Measurements from ENCODE around the gene SRPK2. TPM values are rescaled to one million over a fixed set of nuclear protein-coding genes. Genes with fewer than 3 reads are reported as not detected.

Gene SRPK2
- total RNA-seq, 1 donor from 2014 or later = 54.1 TPM

- Histone ChIP-seq H3K27ac (no peak overlapping the region), H3K9ac (no peak overlapping the region), H3K9me3 (ENCODE audit: low read depth) (no peaks in the 10 kb centered on the region), H3K79me2 (ENCODE audit: low read depth) (peaks cover 95% of the 10 kb centered on the region), H3K27me3 (no peaks in the 10 kb centered on the region), H3K4me3 (no peak overlapping the region), H4K20me1 (ENCODE audit: low read depth) (peaks cover 29% of the 10 kb centered on the region), H3F3A (ENCODE audit: low read depth) (peaks cover 10% of the 10 kb centered on the region), H2AFZ (replicated peaks) (no peak overlapping the region), H3K4me2 (no peak overlapping the region), H3K4me1 (peaks cover 8% of the 10 kb centered on the region), H3K36me3 (no peaks in the 10 kb centered on the region)
- H3K4me1 Mint-ChIP-seq = peaks cover 11% of the 10 kb centered on the region
- TF ChIP-seq EZH2 (IDR thresholded peaks at IDR 0.05) (no peak), EZH2phosphoT487 (IDR thresholded peaks at IDR 0.05) (no peak), CTCF (IDR thresholded peaks at IDR 0.05) (no peak)
- no peaks in the 10 kb centered on the region for H3K27me3 Mint-ChIP-seq (ENCODE audit: insufficient read depth, low read depth)
- H3K4me3 Mint-ChIP-seq = no peak overlapping the region
- peaks cover 9% of the 10 kb centered on the region for H3K9me3 Mint-ChIP-seq
- peaks cover 7% of the 10 kb centered on the region for H3K36me3 Mint-ChIP-seq
- H3K27ac Mint-ChIP-seq = no peak overlapping the region
- no peak for DNase-seq (ENCODE audit: low spot score)
These were observed 72.0 kb downstream of the SRPK2 start for GRCh38 chr7:105316578-105317344.

DNA sequence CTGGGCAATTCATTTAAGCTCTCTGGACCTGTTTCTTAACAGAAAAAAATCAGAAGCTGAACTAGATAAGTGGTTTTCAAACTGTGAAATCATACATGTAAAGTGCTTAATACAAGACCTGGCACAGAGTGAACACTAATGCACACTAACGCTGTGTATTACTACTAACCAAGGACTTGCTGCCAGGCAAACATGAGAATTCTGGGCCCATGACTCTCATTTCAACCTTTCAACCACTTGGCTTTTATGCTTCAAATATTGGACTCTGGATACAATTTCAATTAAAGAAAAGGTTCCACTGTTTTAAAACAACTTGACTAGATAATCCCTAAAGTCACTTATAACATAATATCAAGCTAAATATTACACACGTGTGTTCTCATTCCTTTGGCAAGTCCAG is 73.4 kb downstream of the SRPK2 start:
- TF ChIP-seq EZH2 (IDR thresholded peaks at IDR 0.05) (no peak), EZH2phosphoT487 (IDR thresholded peaks at IDR 0.05) (no peak), CTCF (IDR thresholded peaks at IDR 0.05) (no peak)
- H3K9ac ChIP-seq = no peak overlapping the region
- no peak overlapping the region for H3K27ac ChIP-seq
- Mint-ChIP-seq H3K4me1 (peaks cover 11% of the 10 kb centered on the region), H3K36me3 (no peaks in the 10 kb centered on the region), H3K27me3 (ENCODE audit: insufficient read depth, low read depth) (no peaks in the 10 kb centered on the region), H3K9me3 (no peaks in the 10 kb centered on the region), H3K4me3 (no peak overlapping the region), H3K27ac (no peak overlapping the region)
- no peak overlapping the region for H3K4me3 ChIP-seq
- H3K36me3 ChIP-seq = no peaks in the 10 kb centered on the region
- no peak overlapping the region for H2AFZ ChIP-seq (replicated peaks)
- peaks cover 8% of the 10 kb centered on the region for H3K4me1 ChIP-seq
- DNase-seq (ENCODE audit: low spot score) = no peak
- no peak overlapping the region for H3K4me2 ChIP-seq
- peaks cover 10% of the 10 kb centered on the region for H3F3A ChIP-seq (ENCODE audit: low read depth)
- peaks cover 95% of the 10 kb centered on the region for H3K79me2 ChIP-seq (ENCODE audit: low read depth)
- no peaks in the 10 kb centered on the region for H3K27me3 ChIP-seq
- no peaks in the 10 kb centered on the region for H3K9me3 ChIP-seq (ENCODE audit: low read depth)
- peaks cover 35% of the 10 kb centered on the region for H4K20me1 ChIP-seq (ENCODE audit: low read depth)

- Mint-ChIP-seq H3K27ac (no peak overlapping the region), H3K36me3 (no peaks in the 10 kb centered on the region), H3K4me1 (peaks cover 9% of the 10 kb centered on the region), H3K9me3 (no peaks in the 10 kb centered on the region), H3K4me3 (no peak overlapping the region), H3K27me3 (ENCODE audit: insufficient read depth, low read depth) (no peaks in the 10 kb centered on the region)
- Histone ChIP-seq H3K4me1 (peaks cover 3% of the 10 kb centered on the region), H3K4me2 (no peak overlapping the region), H4K20me1 (ENCODE audit: low read depth) (peaks cover 43% of the 10 kb centered on the region), H3K79me2 (ENCODE audit: low read depth) (peaks cover 87% of the 10 kb centered on the region), H3K36me3 (no peaks in the 10 kb centered on the region), H3K4me3 (no peak overlapping the region), H2AFZ (replicated peaks) (no peak overlapping the region), H3K9ac (no peak overlapping the region), H3F3A (ENCODE audit: low read depth) (no peaks in the 10 kb centered on the region), H3K9me3 (ENCODE audit: low read depth) (no peaks in the 10 kb centered on the region), H3K27ac (no peak overlapping the region), H3K27me3 (no peaks in the 10 kb centered on the region)
- DNase-seq (ENCODE audit: low spot score) = peak; percentile 14
- no peak for TF ChIP-seq EZH2phosphoT487 (IDR thresholded peaks at IDR 0.05)
- no peak for TF ChIP-seq CTCF (IDR thresholded peaks at IDR 0.05)
- TF ChIP-seq EZH2 (IDR thresholded peaks at IDR 0.05) = no peak
These were observed 79.2 kb downstream of the SRPK2 start for GRCh38 chr7:105309235-105310169.

Measured in neural progenitor cell (in vitro differentiated cells).